8988T (cell line): ENCODE measurements around the gene CCL7.

ENCODE experiments used
- DNase-seq: peaks from one replicate; pipeline ENCODE4 v3.0.0; 2011

The CCL7 gene

DNA sequence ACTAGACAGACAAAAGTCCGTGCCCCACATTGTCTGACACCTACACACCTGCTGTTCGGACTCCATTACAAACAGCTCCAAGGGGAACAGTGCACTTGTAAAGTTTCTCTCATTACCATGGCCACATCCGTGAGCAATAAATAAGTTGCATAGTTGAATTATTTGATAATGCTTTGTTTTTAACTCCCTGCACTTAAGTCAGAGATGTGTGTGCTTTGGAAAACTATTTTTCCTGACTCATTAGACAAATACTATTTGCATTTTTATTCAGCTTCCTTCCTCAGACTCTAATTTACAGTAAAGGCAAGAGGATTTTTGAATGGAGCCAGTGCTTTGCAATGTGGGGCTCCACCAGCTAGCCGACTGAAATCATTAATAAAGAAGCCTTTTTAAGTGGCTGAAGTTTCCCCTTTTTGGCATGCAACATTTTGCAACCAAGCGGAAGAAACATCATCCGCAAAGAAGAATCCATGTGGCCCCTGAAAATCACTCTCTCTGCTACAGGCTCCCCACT, 21.5 kb upstream of the CCL7 start:
- no peak for DNase-seq

DNA sequence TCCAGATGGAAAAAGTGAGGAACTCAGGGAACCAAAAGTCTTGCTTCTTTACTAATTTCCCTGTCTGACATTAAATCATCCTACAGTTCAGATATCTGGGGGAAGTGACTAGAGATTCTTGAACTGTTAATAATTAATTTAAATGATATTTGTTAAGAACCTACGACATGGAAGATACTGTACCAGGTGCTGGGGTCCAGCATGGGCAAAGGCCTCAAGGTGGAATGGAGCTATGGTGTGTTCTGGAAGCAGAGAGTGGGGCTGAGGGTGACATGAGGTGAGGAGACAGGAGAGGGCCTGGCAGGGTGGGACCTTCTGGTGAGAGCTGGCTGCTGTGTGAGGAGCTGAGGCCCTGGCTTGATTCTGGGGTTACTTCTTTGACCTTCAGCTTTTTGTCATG, 21.0 kb upstream of the CCL7 start:
- DNase-seq = no peak

DNA sequence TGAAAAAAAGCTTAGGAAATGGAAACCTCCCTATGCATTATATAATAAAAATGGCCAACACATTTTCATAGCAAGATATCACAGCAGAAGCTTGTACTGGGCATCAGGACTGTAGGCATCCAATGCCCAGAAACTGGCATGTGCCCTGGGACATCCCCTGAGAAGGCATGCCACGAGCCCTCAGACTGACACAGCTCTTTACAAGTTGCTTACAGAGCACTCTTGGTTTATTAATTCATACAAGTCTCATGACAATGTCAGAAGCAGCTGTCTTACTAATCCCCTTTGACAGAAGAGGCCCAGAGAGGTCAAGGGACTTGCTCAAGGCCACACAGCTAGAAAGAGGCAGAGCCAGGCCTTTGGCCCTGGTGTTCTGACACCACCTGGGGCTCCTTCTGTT, 20.5 kb upstream of the CCL7 start:
- no peak for DNase-seq

DNA sequence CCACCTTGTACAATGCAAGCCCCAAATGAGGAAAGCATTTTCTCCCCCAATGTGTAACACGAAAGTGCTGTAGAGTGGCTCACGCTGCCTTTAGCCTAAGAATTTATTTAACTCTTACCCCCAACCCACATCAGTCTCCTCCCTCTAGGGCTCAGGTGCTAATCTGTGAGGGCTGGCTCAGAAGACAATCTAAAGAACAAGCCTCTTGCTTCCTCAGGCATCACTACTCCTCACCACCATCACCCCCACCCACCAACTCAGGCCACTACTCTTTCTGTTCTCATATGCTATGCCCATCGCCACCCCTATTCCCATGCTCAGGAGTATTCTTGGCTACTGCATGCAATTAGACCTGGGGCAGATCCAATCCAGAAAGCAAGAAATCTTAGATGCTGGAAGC, 18.8 kb upstream of the CCL7 start:
- no peak for DNase-seq

DNA sequence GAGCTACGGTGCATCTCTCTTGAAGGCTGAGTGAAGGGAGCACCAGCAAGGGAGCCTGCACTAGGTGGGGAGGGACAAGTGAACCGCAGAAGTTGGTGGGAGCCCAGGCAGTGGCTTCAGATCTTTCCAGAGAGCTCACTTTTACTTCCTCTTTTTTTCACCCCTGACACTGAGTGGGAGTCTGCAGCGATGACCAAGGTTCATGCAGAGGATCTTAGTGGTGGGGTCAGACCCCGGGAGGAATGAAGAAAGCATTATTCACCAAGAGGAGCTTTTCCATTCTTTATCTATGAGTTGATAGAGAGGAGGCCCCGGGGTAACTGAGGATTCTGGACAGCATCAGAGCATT, 18.0 kb upstream of the CCL7 start:
- DNase-seq = no peak

DNA sequence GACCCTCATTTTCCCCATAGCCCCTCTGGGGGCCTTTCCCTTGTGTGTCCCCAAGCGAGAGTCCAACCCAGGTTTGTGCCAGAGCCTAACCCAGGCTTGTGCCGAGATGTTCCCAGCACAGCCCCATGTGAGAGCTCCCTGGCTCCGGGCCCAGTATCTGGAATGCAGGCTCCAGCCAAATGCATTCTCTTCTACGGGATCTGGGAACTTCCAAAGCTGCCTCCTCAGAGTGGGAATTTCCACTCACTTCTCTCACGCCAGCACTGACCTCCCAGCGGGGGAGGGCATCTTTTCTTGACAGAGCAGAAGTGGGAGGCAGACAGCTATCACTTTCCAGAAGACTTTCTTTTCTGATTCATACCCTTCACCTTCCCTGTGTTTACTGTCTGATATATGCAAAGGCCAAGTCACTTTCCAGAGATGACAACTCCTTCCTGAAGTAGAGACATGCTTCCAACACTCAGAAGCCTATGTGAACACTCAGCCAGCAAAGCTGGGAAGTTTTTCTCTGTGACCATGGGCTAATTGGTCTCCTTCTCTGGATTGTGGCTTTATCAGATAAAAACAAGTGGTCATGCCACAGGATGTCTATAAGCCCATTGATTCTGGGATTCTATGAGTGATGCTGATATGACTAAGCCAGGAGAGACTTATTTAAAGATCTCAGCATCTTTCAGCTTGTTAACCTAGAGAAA, 17.4 kb upstream of the CCL7 start:
- DNase-seq = no peak

DNA sequence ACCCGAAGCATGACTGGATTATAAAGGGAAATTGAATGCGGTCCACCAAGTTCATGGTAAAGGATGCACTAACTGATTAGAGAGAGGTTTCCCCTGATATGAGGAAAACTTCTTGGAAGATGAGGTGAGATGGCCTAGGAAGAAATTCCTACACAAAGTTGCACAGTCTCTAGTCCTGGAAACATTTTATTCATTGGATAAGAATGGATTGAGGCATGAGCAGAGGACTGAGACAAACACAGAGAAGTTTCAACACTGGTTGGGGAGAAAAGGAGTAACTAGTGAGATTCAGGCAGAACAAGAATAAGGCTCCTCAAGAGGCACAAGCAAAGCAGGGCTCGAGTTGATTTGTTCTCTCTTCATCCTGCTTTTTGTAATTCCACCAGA, 16.9 kb upstream of the CCL7 start:
- DNase-seq = no peak

DNA sequence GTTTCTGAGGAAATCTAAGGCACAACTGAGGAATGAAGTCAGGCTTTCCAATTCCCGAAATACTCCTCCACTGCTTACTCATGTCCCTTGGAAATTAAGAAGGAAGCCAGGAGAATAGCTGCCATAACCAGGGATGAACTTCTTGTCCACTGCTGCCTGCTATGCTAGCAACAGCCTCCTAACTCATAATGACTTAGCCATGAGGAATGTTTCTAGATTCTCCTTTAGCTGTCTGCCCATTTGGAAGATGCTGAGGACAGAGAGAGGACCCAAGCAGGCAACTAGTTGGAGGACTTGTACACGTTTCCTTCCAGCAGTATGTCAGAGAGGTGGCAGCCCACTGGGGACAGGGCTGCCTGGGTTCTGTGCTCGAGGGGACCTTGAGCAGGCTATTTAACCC, 15.9 kb upstream of the CCL7 start:
- DNase-seq = no peak

DNA sequence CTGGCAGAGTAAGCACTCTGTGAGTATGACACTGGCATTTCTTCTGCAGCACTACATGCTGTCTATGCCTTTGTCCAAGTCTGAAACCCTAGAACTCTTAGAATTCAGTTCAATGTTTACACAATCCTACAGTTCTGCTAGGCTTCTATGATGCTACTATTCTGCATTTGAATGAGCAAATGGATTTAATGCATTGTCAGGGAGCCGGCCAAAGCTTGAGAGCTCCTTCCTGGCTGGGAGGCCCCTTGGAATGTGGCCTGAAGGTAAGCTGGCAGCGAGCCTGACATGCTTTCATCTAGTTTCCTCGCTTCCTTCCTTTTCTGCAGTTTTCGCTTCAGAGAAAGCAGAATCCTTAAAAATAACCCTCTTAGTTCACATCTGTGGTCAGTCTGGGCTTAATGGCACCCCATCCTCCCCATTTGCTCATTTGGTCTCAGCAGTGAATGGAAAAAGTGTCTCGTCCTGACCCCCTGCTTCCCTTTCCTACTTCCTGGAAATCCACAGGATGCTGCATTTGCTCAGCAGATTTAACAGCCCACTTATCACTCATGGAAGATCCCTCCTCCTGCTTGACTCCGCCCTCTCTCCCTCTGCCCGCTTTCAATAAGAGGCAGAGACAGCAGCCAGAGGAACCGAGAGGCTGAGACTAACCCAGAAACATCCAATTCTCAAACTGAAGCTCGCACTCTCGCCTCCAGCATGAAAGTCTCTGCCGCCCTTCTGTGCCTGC, 15.2 kb upstream of the CCL7 start, which contains the start of gene CCL2:
TSS of gene CCL2 (plus strand) at position 635 of the 730 bp plus-strand sequence. CDS start at position 700, 65 bp downstream.
- DNase-seq = no peak

DNA sequence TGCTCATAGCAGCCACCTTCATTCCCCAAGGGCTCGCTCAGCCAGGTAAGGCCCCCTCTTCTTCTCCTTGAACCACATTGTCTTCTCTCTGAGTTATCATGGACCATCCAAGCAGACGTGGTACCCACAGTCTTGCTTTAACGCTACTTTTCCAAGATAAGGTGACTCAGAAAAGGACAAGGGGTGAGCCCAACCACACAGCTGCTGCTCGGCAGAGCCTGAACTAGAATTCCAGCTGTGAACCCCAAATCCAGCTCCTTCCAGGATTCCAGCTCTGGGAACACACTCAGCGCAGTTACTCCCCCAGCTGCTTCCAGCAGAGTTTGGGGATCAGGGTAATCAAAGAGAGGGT, 14.7 kb upstream of the CCL7 start:
- DNase-seq = no peak

DNA sequence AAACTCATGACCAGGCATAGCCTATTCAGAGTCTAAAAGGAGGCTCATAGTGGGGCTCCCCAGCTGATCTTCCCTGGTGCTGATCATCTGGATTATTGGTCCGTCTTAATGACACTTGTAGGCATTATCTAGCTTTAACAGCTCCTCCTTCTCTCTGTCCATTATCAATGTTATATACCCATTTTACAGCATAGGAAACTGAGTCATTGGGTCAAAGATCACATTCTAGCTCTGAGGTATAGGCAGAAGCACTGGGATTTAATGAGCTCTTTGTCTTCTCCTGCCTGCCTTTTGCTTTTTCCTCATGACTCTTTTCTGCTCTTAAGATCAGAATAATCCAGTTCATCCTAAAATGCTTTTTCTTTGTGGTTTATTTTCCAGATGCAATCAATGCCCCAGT, 14.2 kb upstream of the CCL7 start:
- DNase-seq = no peak

DNA sequence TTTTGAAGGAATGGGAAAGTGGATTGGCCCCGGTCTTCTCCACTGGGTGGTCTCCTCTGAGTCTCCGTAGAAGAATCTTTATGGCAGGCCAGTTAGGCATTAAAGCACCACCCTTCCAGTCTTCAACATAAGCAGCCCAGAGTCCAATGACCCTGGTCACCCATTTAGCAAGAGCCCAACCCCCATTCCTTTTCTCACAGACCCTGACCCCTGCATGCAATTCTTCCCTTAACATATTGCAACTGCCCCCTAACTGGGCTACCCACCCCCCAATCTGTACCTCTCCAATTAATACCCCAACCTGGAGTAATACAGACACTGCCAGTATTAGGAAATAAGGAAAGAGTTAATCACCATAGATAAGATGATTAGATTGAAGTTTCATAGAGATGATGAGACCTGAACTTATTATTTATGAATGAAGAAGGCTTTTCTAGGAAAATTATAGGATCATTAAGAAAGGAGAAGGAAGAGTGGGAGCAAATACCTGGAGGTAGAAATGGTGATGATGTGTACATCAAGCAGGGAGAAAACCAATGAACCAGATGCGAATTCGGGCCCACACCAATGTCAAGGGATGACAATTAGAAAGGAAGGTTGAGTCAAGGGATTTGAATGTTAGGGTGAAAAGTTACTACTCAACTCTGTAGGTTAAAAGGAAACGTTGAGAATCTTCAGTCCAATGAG, 12.6 kb upstream of the CCL7 start:
- no peak for DNase-seq

DNA sequence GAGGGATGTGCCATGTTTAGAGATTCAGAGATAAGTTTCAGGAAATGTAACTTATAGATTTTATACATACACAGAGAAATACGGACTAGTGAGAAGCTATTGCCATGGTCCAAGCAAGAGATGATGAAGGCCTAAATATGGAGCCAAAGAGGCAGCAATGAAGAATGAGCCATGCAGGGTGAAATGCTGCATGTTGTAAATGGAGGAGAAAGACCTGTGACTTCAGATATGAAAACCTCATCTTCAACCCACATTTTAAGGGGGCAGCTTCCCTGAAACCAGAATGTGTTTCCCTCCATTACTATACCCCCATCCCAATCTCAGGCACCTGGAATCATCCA, 12.1 kb upstream of the CCL7 start:
- no peak for DNase-seq

DNA sequence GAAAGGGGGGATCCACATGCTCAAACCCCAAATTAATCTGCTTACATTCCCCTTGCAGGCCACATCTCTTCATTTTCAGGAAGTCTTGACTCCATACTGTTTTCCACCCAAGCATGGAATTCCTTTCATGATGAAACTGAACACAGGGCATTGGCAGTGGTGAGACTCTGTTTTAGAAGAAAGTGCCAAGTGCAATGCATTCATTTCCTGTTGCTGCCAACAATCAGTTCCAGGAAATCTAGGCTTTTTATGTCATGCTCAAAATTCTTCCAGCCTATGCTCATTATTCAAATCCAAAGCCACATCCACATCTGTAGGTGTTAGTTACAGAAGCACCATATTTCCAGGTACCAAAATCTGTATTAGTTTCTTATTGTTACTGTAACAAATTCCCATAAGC, 10.9 kb upstream of the CCL7 start:
- DNase-seq = no peak

DNA sequence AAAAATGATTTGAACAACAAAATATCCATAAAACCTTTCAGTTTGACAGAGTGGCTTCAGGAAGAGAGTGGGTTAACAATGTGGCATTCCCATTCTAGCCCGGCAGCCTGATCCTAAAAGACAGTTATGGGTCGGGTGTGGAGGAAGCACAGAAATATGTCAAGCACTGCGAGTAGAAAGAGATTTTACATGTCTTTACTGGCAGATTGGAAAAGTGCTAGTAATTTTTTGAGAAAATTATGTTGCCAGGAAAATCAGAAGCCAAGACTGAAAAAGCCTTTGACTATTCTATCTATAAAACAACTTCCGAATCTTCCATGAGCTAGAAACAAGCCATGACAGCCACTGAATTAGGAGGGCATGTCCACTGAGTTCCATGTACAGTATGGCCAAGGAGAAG, 9.2 kb upstream of the CCL7 start:
- no peak for DNase-seq

DNA sequence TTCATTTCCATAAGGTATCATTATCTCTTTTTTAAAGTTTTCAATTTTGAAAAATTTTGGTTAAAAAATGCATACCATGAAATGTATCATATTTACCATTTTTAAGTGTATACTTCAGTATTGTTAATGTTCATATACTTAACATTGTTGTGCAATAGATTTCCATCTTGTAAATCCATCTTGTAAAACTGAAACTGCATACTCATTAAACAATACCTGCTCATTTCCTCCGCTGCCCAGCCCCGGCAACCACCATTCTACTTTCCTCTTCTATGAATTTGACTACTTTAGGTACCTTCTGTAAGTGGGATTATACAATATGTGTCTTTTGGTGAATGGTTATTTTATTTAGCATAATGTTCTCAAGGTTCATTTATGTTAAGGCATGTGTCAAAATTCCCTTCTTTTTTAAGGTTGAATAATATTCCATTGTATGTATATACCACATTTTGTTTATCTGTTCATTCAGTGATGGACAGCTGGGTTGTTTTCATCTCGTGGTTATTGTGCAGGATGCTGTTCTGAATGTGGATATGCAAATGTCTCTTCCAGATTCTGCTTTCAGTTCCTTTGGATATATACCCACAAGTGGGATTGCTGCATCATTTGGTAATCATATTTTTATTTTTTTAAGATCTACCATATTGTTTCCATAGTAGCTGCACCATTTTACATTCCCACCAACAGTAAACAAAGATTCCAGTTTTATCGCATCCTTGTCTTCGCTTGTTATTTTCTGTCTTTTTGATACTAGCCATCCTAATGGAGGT, 8.3 kb upstream of the CCL7 start:
- DNase-seq = no peak

DNA sequence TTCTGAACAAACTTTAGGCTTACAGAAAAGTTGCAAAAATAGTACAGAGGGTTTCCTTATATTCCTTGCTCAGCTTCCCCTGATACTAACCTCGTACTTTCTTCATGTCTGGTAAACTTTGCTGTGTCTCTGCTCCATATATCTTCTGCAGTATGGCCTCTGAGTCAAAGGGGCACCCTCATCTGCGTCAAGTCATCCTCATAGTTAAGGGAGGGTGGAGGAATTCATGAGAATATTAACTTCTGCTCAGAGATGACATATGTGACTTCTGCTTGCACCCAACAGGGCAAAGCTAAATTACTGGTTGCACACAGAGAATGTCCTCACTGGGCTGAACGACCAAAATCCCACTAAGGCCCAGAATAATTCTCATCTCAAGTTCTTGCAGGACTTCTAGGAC, 4.3 kb upstream of the CCL7 start:
- DNase-seq = no peak

DNA sequence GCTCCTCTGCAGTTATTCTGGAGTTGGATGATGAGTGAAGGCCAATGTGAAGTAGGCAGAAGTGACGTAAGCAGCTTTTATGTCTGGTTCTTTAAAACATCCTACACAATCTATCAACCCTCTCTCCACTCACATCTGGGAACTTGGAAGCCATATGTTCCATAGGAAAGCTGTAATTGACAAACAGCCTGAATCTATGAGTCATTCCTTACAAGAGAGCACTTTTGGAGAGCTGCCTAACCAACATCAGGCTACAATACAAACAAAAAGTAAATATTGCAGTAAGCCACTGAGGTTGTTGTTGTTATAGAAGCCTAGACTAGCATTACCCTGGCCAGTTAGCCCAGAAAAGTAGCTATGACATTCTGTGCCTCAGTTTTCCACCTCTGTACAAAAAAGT, 5.9 kb downstream of the CCL7 start:
- no peak for DNase-seq

DNA sequence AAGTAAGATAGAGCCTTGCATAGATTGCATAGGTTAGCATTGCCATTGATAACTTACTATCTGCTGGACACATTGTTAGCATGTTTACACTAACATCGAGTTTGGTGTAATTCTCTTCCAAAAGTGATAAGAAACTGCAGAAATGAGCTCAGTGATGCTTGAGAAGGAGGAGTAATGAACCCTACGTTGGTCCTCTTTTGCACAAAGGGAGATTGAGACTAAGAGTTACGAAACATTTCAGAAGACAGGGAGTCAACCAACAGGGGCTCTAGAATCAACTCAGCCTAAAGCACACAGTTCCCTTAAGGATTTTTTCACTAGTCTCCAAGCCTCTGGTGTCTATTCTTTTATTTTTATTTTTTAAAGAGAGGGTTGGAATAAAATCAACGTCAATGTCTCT, 6.8 kb downstream of the CCL7 start:
- no peak for DNase-seq

DNA sequence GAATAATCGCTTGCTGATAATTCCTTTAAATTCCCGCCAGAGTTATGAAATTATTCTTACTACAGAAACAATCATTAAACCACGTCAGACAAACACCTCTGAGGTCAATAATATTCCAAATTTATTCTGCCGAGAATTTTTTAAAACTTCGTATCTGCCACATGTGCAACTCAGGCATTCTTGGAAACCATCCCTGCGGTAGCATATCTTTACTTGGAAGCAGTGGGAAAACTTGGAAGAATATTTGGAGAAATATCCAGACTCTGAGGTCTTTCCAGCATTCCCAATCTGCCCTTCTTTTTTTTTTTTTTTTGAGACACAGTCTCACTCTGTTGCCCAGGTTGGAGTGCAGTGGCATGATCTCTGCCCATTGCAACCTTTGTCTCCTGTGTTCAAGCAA, 13.6 kb downstream of the CCL7 start:
- DNase-seq = no peak

DNA sequence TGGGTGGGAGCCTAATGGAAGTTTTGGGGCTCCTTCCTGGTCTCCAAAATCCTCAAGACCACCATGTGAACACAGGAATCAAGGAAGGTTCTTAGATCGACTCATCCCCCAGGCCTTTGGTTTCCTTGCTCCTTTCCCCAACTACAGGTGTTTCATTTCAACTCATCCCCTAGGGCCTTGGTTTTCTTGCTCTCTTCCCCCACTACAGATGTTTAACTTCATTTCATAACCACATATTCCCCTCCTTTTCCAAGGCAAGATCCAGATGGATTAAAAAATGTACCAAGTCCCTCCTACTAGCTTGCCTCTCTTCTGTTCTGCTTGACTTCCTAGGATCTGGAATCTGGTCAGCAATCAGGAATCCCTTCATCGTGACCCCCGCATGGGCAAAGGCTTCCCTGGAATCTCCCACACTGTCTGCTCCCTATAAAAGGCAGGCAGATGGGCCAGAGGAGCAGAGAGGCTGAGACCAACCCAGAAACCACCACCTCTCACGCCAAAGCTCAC, 15.3 kb downstream of the CCL7 start, which contains the start of gene CCL11:
TSS of gene CCL11 (plus strand) at position 457 of the 507 bp plus-strand sequence. CDS start 67 bp downstream, outside the sequence.
- no peak for DNase-seq

DNA sequence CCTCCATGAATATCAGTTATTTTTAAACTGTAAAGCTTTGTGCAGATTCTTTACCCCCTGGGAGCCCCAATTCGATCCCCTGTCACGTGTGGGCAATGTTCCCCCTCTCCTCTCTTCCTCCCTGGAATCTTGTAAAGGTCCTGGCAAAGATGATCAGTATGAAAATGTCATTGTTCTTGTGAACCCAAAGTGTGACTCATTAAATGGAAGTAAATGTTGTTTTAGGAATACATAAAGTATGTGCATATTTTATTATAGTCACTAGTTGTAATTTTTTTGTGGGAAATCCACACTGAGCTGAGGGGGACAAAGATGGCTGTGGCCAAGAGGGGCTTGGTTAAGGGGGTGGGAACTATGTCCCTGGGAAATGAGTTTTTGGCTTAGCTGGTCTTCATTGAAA, 17.9 kb downstream of the CCL7 start:
- DNase-seq = no peak

DNA sequence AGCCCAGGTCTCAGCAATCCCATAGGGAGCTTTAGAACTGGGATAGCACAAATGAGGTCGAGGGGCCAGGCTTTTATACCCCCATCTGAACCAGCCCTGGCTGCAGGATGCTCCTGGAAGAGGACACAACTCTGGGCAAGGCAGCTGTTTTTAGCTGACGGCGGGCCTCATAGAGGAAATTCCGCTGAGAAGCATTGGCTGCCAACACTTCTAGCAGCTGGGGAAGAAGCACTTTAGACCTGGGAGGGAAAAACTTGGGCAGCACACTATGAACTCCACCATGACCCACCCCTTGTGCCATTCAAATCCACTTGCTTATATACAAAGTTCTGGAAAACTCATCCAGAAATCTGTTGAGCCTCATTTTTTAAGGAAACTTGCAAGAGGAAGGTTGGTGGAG, 20.6 kb downstream of the CCL7 start:
- no peak for DNase-seq
